ENCODE data around the gene DHCR7. TPM values are rescaled to one million over a fixed set of nuclear protein-coding genes. Genes with fewer than 3 reads are reported as not detected.

The DHCR7 gene
- total RNA-seq, 2 donors from 2014 or later, result 38.8 to 67.1 TPM

DNA sequence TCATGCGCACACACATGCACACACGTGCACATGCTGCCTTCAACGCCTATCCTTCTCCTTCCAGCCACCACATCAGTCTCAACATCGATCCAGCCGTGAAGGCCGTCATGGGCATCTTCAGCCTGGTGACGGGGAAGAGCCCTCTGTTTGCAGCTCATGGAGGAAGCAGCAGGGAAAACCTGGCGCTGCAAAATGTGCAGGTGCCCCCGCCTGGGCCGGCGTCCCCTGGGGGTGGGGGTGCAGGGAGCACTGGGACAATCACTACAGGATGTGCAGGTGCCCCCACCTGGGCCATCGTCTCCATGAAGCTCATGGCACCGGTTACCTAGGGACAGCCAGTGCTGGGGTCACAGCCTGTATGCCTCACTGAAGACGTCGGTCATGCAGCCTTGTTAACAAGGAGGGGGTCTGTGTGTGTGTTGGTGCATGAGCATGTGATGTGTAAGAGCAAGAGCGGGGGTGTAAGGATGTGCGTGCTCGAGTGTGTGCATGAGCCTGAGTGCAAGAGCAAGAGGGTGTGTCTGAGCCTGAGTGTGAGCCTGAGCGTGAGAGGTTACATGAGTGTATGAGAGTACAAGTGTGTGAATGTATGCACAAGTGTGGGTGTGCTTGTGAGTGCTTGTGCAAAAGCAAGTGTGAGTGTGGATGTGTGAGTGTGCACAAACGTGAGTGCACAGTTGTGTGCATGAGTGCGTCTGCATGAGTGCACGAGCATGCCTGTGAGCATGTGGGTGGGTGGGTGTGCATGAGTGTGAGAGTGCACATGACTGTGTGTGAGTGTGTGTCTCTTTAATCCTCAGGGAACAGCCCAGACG, 36.3 kb upstream of the DHCR7 start:
- ATAC-seq (replicated peaks), result no peak
- Mint-ChIP-seq H3K4me3 (no peak overlapping the region), H3K4me1 (peaks cover 27% of the 10 kb centered on the region), H3K27ac (no peak overlapping the region), H3K36me3 (ENCODE audit: low read depth) (peaks cover 94% of the 10 kb centered on the region), H3K9me3 (no peaks in the 10 kb centered on the region), H3K27me3 (no peaks in the 10 kb centered on the region)

- Mint-ChIP-seq H3K4me3 (no peak overlapping the region), H3K36me3 (ENCODE audit: low read depth) (peaks cover 93% of the 10 kb centered on the region), H3K27me3 (no peaks in the 10 kb centered on the region), H3K27ac (no peak overlapping the region), H3K9me3 (no peaks in the 10 kb centered on the region), H3K4me1 (peaks cover 20% of the 10 kb centered on the region)
- no peak for ATAC-seq (replicated peaks)
These were observed 35.5 kb upstream of the DHCR7 start for GRCh38 chr11:71483692-71484091.

DNA sequence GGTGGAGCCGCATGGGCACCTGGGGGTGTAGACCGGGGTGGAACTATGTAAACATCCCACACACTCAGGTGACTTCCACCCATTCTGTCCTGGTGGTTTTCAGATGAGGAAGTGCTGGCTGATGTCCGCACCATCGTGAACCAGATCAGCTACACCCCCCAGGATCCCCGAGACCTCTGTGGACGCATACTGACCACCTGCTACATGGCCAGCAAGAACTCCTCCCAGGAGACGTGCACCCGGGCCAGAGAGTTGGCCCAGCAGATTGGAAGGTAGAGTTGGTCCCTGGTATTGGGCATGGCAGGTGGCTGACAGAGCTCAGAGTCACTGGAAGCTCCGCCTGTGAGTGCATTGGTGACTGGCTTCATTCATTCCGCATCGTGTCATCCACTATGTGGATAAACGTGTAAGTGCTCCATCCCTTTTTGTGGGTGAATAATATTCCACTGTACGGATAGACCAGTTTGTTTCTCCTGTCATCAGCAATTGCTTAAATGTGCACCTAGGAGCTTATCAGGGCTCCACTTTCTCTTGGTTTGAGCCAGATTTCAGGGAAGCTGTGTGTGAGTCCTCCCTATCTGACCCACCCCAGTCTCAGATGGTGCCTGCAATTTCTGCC, 34.7 kb upstream of the DHCR7 start:
- ATAC-seq (replicated peaks), result no peak
- Mint-ChIP-seq H3K27me3 (no peaks in the 10 kb centered on the region), H3K9me3 (no peaks in the 10 kb centered on the region), H3K4me1 (peaks cover 11% of the 10 kb centered on the region), H3K27ac (no peak overlapping the region), H3K36me3 (ENCODE audit: low read depth) (peaks cover 92% of the 10 kb centered on the region), H3K4me3 (no peak overlapping the region)

GRCh38 chr11:71482216-71482615, 34.0 kb upstream of the DHCR7 start:
- no peaks in the 10 kb centered on the region for H3K9me3 Mint-ChIP-seq
- H3K36me3 Mint-ChIP-seq (ENCODE audit: low read depth), result peaks cover 92% of the 10 kb centered on the region
- no peak for ATAC-seq (replicated peaks)
- no peaks in the 10 kb centered on the region for H3K27me3 Mint-ChIP-seq
- peaks cover 9% of the 10 kb centered on the region for H3K4me1 Mint-ChIP-seq
- H3K4me3 Mint-ChIP-seq, result no peak overlapping the region
- no peak overlapping the region for H3K27ac Mint-ChIP-seq

GRCh38 chr11:71481101-71481960, 33.1 kb upstream of the DHCR7 start:
- Mint-ChIP-seq H3K27me3 (no peaks in the 10 kb centered on the region), H3K4me1 (peaks cover 5% of the 10 kb centered on the region), H3K4me3 (no peak overlapping the region), H3K36me3 (ENCODE audit: low read depth) (peaks cover 92% of the 10 kb centered on the region), H3K9me3 (no peaks in the 10 kb centered on the region), H3K27ac (no peak overlapping the region)
- ATAC-seq (replicated peaks), result no peak

- no peak for ATAC-seq (replicated peaks)
- H3K9me3 Mint-ChIP-seq, result no peaks in the 10 kb centered on the region
- no peaks in the 10 kb centered on the region for H3K4me1 Mint-ChIP-seq
- H3K36me3 Mint-ChIP-seq (ENCODE audit: low read depth), result peaks cover 89% of the 10 kb centered on the region
- no peaks in the 10 kb centered on the region for H3K27me3 Mint-ChIP-seq
- H3K27ac Mint-ChIP-seq, result no peak overlapping the region
- no peak overlapping the region for H3K4me3 Mint-ChIP-seq
These were observed 30.3 kb upstream of the DHCR7 start for GRCh38 chr11:71478528-71478840.

- H3K36me3 Mint-ChIP-seq (ENCODE audit: low read depth), result peaks cover 86% of the 10 kb centered on the region
- no peak for ATAC-seq (replicated peaks)
These were observed 29.7 kb upstream of the DHCR7 start for GRCh38 chr11:71477641-71478527.

GRCh38 chr11:71476926-71477640, 28.9 kb upstream of the DHCR7 start:
- H3K9me3 Mint-ChIP-seq, result no peaks in the 10 kb centered on the region
- H3K4me1 Mint-ChIP-seq, result no peaks in the 10 kb centered on the region
- peaks cover 91% of the 10 kb centered on the region for H3K36me3 Mint-ChIP-seq (ENCODE audit: low read depth)
- H3K4me3 Mint-ChIP-seq, result no peak overlapping the region
- ATAC-seq (replicated peaks), result no peak
- no peak overlapping the region for H3K27ac Mint-ChIP-seq
- H3K27me3 Mint-ChIP-seq, result no peaks in the 10 kb centered on the region

More at GRCh38 chr11:71477641-71478527, 29.7 kb upstream of the DHCR7 start:
- Mint-ChIP-seq H3K9me3 (no peaks in the 10 kb centered on the region), H3K27ac (no peak overlapping the region), H3K4me3 (no peak overlapping the region), H3K27me3 (no peaks in the 10 kb centered on the region), H3K4me1 (no peaks in the 10 kb centered on the region)

DNA sequence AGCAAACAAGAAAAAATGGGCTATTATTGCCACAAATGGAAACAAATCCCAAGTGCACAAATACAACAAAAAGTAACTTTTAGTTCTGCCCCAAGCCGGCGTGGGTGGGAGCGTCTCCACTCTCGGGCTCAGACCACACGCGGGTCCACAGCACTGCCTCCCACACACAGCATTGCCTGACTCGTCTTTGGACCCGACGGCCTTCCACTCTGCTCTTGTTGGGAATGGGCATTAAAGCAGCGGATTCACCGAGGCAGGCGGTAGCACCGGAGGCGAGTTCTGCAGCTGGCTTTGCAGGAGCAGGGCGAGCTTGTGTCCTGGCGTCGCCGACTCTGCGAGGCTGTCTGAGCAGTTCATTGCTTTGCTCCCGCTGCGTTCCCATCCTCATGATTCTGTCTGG, 27.8 kb upstream of the DHCR7 start:
- ATAC-seq (replicated peaks), result no peak
- H3K27ac Mint-ChIP-seq, result no peak overlapping the region
- H3K4me1 Mint-ChIP-seq, result no peaks in the 10 kb centered on the region
- no peaks in the 10 kb centered on the region for H3K27me3 Mint-ChIP-seq
- no peaks in the 10 kb centered on the region for H3K9me3 Mint-ChIP-seq
- H3K4me3 Mint-ChIP-seq, result no peak overlapping the region
- peaks cover 91% of the 10 kb centered on the region for H3K36me3 Mint-ChIP-seq (ENCODE audit: low read depth)

- Mint-ChIP-seq H3K9me3 (no peaks in the 10 kb centered on the region), H3K4me3 (no peak overlapping the region), H3K27ac (no peak overlapping the region), H3K4me1 (no peaks in the 10 kb centered on the region), H3K27me3 (no peaks in the 10 kb centered on the region), H3K36me3 (ENCODE audit: low read depth) (peaks cover 84% of the 10 kb centered on the region)
- no peak for ATAC-seq (replicated peaks)
These were observed 26.7 kb upstream of the DHCR7 start for GRCh38 chr11:71474771-71475483.

DNA sequence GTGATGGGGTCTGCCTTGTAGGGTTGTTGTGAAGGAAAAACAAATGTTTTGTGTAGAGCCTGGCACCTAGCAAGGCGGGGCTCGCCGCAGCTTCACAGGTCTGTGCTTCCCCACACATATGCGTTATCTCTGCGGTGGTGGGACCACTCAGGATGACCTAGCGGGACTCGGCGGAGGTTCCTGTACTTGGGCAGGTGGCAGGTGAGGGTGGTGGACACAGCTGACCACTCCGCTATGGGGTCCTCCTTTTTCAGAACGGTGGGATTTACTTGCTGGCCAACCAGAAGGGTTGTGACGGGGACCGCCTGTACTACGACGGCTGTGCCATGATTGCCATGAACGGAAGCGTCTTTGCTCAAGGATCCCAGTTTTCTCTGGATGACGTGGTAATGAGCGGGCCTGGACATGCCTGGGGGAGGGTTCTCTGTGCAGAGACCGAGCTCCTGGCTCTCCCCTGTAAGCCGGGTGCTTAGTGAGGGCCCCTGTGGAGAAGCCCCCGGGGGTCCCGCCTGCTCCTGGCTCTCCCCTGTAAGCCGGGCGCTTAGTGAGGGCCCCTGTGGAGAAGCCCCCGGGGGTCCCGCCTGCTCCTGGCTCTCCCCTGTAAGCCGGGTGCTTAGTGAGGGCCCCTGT, 26.1 kb upstream of the DHCR7 start:
- no peak for ATAC-seq (replicated peaks)
- H3K27me3 Mint-ChIP-seq, result no peaks in the 10 kb centered on the region
- no peaks in the 10 kb centered on the region for H3K4me1 Mint-ChIP-seq
- no peak overlapping the region for H3K27ac Mint-ChIP-seq
- no peaks in the 10 kb centered on the region for H3K9me3 Mint-ChIP-seq
- peaks cover 78% of the 10 kb centered on the region for H3K36me3 Mint-ChIP-seq (ENCODE audit: low read depth)
- no peak overlapping the region for H3K4me3 Mint-ChIP-seq

DNA sequence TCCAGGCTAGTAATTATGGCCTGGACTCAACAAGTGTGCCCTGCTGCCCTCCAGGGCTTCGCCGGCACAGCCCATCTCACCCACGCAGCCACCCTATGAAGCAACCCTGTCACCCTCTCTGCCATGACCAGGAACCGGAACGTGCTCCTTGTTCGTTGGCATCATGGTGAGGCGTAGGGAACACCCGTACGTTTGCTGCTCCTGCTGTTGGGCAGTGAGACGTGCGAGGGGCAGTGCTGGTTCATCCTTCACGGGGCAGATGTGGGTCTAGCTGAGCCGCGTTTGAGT, 25.5 kb upstream of the DHCR7 start:
- no peaks in the 10 kb centered on the region for H3K4me1 Mint-ChIP-seq
- no peak for ATAC-seq (replicated peaks)

More for the DNA sequence above, 25.5 kb upstream of the DHCR7 start:
- Mint-ChIP-seq H3K36me3 (ENCODE audit: low read depth) (peaks cover 78% of the 10 kb centered on the region), H3K27me3 (no peaks in the 10 kb centered on the region), H3K9me3 (no peaks in the 10 kb centered on the region), H3K4me3 (no peak overlapping the region), H3K27ac (no peak overlapping the region)
